ENCODE measurements around the gene RTTN.
"Not testable (repeated sequence)": the region's sequence is repeated elsewhere in the genome, so short reads cannot be mapped to it uniquely, and the experiment has no call there.

The RTTN gene

GRCh38 chr18:70205421-70206397 lies at the start of gene RTTN:
RTTN (minus strand) TSS chr18:70205687; CDS start chr18:70205658, 29 bp downstream.
- DNase-seq (ENCODE audit: low read depth in 2 of 2), result peak; percentile 77 to 79

- DNase-seq (ENCODE audit: low read depth in 2 of 2), result no peak
These were observed 45.3 kb upstream of the RTTN start for GRCh38 chr18:70250781-70251180.

GRCh38 chr18:70249861-70250260 lies 44.4 kb upstream of the RTTN start:
- DNase-seq (ENCODE audit: low read depth in 2 of 2), result not testable (repeated sequence)

- no peak for DNase-seq (ENCODE audit: low read depth in 2 of 2)
These were observed 43.6 kb upstream of the RTTN start for GRCh38 chr18:70249118-70249517.

- no peak for DNase-seq (ENCODE audit: low read depth in 2 of 2)
These were observed 40.6 kb upstream of the RTTN start for GRCh38 chr18:70246061-70246466.

GRCh38 chr18:70243131-70243929 lies 37.8 kb upstream of the RTTN start:
- no peak for DNase-seq (ENCODE audit: low read depth in 2 of 2)

- not testable (repeated sequence) for DNase-seq (ENCODE audit: low read depth in 2 of 2)
These were observed 31.4 kb upstream of the RTTN start for GRCh38 chr18:70236921-70237320.

GRCh38 chr18:70235478-70235877 lies 30.0 kb upstream of the RTTN start:
- DNase-seq (ENCODE audit: low read depth in 2 of 2), result no peak

- DNase-seq (ENCODE audit: low read depth in 2 of 2), result no peak
These were observed 29.4 kb upstream of the RTTN start for GRCh38 chr18:70234667-70235459.

GRCh38 chr18:70233974-70234373 lies 28.5 kb upstream of the RTTN start:
- no peak for DNase-seq (ENCODE audit: low read depth in 2 of 2)

- no peak for DNase-seq (ENCODE audit: low read depth in 2 of 2)
These were observed 26.8 kb upstream of the RTTN start for GRCh38 chr18:70232261-70232660.

- no peak for DNase-seq (ENCODE audit: low read depth in 2 of 2)
These were observed 24.2 kb upstream of the RTTN start for GRCh38 chr18:70229639-70230038.

GRCh38 chr18:70228536-70228935 lies 23.0 kb upstream of the RTTN start:
- no peak for DNase-seq (ENCODE audit: low read depth in 2 of 2)

- no peak for DNase-seq (ENCODE audit: low read depth in 2 of 2)
These were observed 22.0 kb upstream of the RTTN start for GRCh38 chr18:70227438-70227837.

- DNase-seq (ENCODE audit: low read depth in 2 of 2), result no peak
These were observed 16.4 kb upstream of the RTTN start for GRCh38 chr18:70221915-70222278.

GRCh38 chr18:70221156-70221914 lies 15.8 kb upstream of the RTTN start:
- DNase-seq (ENCODE audit: low read depth in 2 of 2), result no peak

GRCh38 chr18:70220628-70221027 lies 15.1 kb upstream of the RTTN start:
- no peak for DNase-seq (ENCODE audit: low read depth in 2 of 2)

- DNase-seq (ENCODE audit: low read depth in 2 of 2), result no peak
These were observed 14.2 kb upstream of the RTTN start for GRCh38 chr18:70219688-70220087.

GRCh38 chr18:70216788-70217187 lies 11.3 kb upstream of the RTTN start:
- DNase-seq (ENCODE audit: low read depth in 2 of 2), result no peak

- DNase-seq (ENCODE audit: low read depth in 2 of 2), result no peak
These were observed 1.7 kb upstream of the RTTN start for GRCh38 chr18:70207181-70207580.

GRCh38 chr18:70200286-70200685 lies 5.2 kb downstream of the RTTN start:
- DNase-seq (ENCODE audit: low read depth in 2 of 2), result no peak
